DOHH2 (cell line): Measurements from ENCODE around the gene HYOU1.

ENCODE experiments used
- H3F3A ChIP-seq: fragments of 200-600 bp; sonication (generic), shearing (Covaris generic); 2 replicates; pipeline ENCODE4 v1.6.0; 2016; ENCODE audit warnings: antibody characterized with exemption, mild to moderate bottlenecking; ENCODE audit not compliant: control insufficient read depth, insufficient read depth
- H3K27ac ChIP-seq: fragments of 200-600 bp; sonication (generic); 2 replicates; pipeline ENCODE4 v1.5.1; 2014; ENCODE audit warnings: low read depth, mild to moderate bottlenecking, low read length, moderate library complexity
- H3K27me3 ChIP-seq: fragments of 200-600 bp; sonication (generic); 2 replicates; pipeline ENCODE4 v1.6.1; 2014; ENCODE audit warnings: mild to moderate bottlenecking, low read length, mixed read lengths; ENCODE audit not compliant: control insufficient read depth
- H3K36me3 ChIP-seq: fragments of 200-600 bp; sonication (generic); 2 replicates; pipeline ENCODE4 v1.6.1; 2014; ENCODE audit warnings: mild to moderate bottlenecking, low read length, moderate library complexity, mixed read lengths; ENCODE audit not compliant: control insufficient read depth
- H3K4me1 ChIP-seq: fragments of 200-600 bp; sonication (generic); 2 replicates; pipeline ENCODE4 v1.6.1; 2014; ENCODE audit warnings: mild to moderate bottlenecking, low read length, mixed read lengths; ENCODE audit not compliant: control insufficient read depth
- H3K4me2 ChIP-seq: fragments of 200-600 bp; sonication (generic); 2 replicates; pipeline ENCODE4 v1.6.0; 2014; ENCODE audit warnings: mild to moderate bottlenecking, low read length, moderate library complexity
- H3K4me3 ChIP-seq: fragments of 200-600 bp; sonication (generic); 2 replicates; pipeline ENCODE4 v1.5.1; 2014; ENCODE audit warnings: mild to moderate bottlenecking, low read length, mixed read lengths
- H3K79me2 ChIP-seq: fragments of 200-600 bp; sonication (generic); 2 replicates; pipeline ENCODE4 v1.6.1; 2014; ENCODE audit warnings: mild to moderate bottlenecking, low read length, mixed read lengths; ENCODE audit not compliant: control insufficient read depth
- H3K9me2 ChIP-seq: fragments of 200-600 bp; sonication (generic); replicated peaks from 2 replicates; pipeline ENCODE4 v1.6.1; 2014; ENCODE audit warnings: mild to moderate bottlenecking, low read length, mixed read lengths; ENCODE audit not compliant: control insufficient read depth
- H3K9me3 ChIP-seq: fragments of 200-600 bp; sonication (generic); 2 replicates; pipeline ENCODE4 v1.6.1; 2014; ENCODE audit warnings: antibody characterized with exemption, low read length, mixed read lengths; ENCODE audit not compliant: control insufficient read depth, insufficient read depth
- H4K20me1 ChIP-seq: fragments of 200-600 bp; sonication (generic); 2 replicates; pipeline ENCODE4 v1.6.0; 2014; ENCODE audit warnings: low read depth, mild to moderate bottlenecking, antibody characterized with exemption, low read length, moderate library complexity; ENCODE audit not compliant: control insufficient read depth, insufficient read depth
- CTCF ChIP-seq: fragments of 200-600 bp; sonication (generic); IDR thresholded peaks from one replicate; pipeline ENCODE4 v1.5.1; 2014; ENCODE audit warnings: antibody characterized with exemption, mild to moderate bottlenecking, low read depth, low read length; ENCODE audit not compliant: poor library complexity, severe bottlenecking
- EZH2phosphoT487 ChIP-seq: fragments of 200-600 bp; sonication (generic); IDR thresholded peaks from 2 replicates; pipeline ENCODE4 v1.6.1; 2017; ENCODE audit warnings: borderline replicate concordance, mild to moderate bottlenecking, antibody characterized with exemption, low read length, moderate library complexity, mixed read lengths

Gene HYOU1

GRCh38 chr11:119081682-119082260 lies 24.8 kb upstream of the HYOU1 start:
- Histone ChIP-seq H3K79me2 (peaks cover 15% of the 10 kb centered on the region), H3K27ac (no peak overlapping the region), H3K36me3 (peaks cover 50% of the 10 kb centered on the region), H3F3A (no peaks in the 10 kb centered on the region; the same call in 1 of the 2 replicates), H3K4me1 (peaks cover 15% of the 10 kb centered on the region), H4K20me1 (no peaks in the 10 kb centered on the region), H3K4me2 (no peak overlapping the region), H3K4me3 (no peak overlapping the region), H3K9me2 (no peaks in the 10 kb centered on the region), H3K9me3 (no peaks in the 10 kb centered on the region), H3K27me3 (no peaks in the 10 kb centered on the region)
- no peak for TF ChIP-seq EZH2phosphoT487
- no peak for TF ChIP-seq CTCF

GRCh38 chr11:119078675-119079420 lies 21.8 kb upstream of the HYOU1 start:
- H3K4me2 ChIP-seq: no peak overlapping the region
- H3K9me2 ChIP-seq: no peaks in the 10 kb centered on the region
- H3K4me3 ChIP-seq: no peak overlapping the region
- H3K36me3 ChIP-seq: peaks cover 56% of the 10 kb centered on the region
- no peaks in the 10 kb centered on the region for H3K9me3 ChIP-seq
- H3K27ac ChIP-seq: no peak overlapping the region
- H3K79me2 ChIP-seq: no peaks in the 10 kb centered on the region
- no peaks in the 10 kb centered on the region for H3K4me1 ChIP-seq
- TF ChIP-seq CTCF: no peak
- no peak for TF ChIP-seq EZH2phosphoT487
- H4K20me1 ChIP-seq: no peaks in the 10 kb centered on the region
- H3F3A ChIP-seq: no peaks in the 10 kb centered on the region; the same call in 1 of the 2 replicates
- no peaks in the 10 kb centered on the region for H3K27me3 ChIP-seq

GRCh38 chr11:119077839-119078238 lies 20.8 kb upstream of the HYOU1 start:
- Histone ChIP-seq H3K4me3 (no peak overlapping the region), H3K27ac (no peak overlapping the region), H3K9me3 (no peaks in the 10 kb centered on the region), H3K4me1 (no peaks in the 10 kb centered on the region), H3K9me2 (no peaks in the 10 kb centered on the region), H3K36me3 (peaks cover 66% of the 10 kb centered on the region), H3F3A (no peaks in the 10 kb centered on the region; the same call in 1 of the 2 replicates), H3K4me2 (no peak overlapping the region), H3K79me2 (no peaks in the 10 kb centered on the region), H4K20me1 (no peaks in the 10 kb centered on the region), H3K27me3 (no peaks in the 10 kb centered on the region)
- TF ChIP-seq CTCF (no peak), EZH2phosphoT487 (no peak)
